ENCODE measurements around the gene TREX2. TPM values are rescaled to one million over a fixed set of nuclear protein-coding genes. Genes with fewer than 3 reads are reported as not detected.
"Not testable (repeated sequence)": the region's sequence is repeated elsewhere in the genome, so short reads cannot be mapped to it uniquely, and the experiment has no call there.

Gene TREX2
- total RNA-seq, 4 donors from 2014 or later, result 0.18 TPM; not detected in 3

- no peak overlapping the region for H3K27ac ChIP-seq
- intact Hi-C loops (cut with DNase I; ENCODE audit: low total_unique reads) (no loop called here), in situ Hi-C loops (cut with MboI; ENCODE audit: low sequenced_read_pairs in 4 of 4) (no loop called here)
- ATAC-seq, result no peak
- no peaks in the 10 kb centered on the region for H3K9me3 ChIP-seq
- H3K36me3 ChIP-seq, result no peaks in the 10 kb centered on the region
- H3K4me1 ChIP-seq, result no peaks in the 10 kb centered on the region
- no peak overlapping the region for H3K4me3 ChIP-seq
- DNase-seq, result no peak
- TF ChIP-seq POLR2A (IDR thresholded peaks at IDR 0.05), result no peak
- no peak for TF ChIP-seq CTCF (IDR thresholded peaks at IDR 0.05 in 4 of 5, conservative IDR thresholded peaks at IDR 0.05 in 1 of 5)
- no peaks in the 10 kb centered on the region for H3K27me3 ChIP-seq
Measured at GRCh38 chrX:153405426-153405825, 40.4 kb downstream of the TREX2 start.

GRCh38 chrX:153404333-153404732 is 41.5 kb downstream of the TREX2 start:
- in situ Hi-C loops (cut with MboI; ENCODE audit: low sequenced_read_pairs in 4 of 4); H3K36me3 ChIP-seq; H3K27ac ChIP-seq; ATAC-seq; H3K4me3 ChIP-seq; H3K9me3 ChIP-seq; DNase-seq; intact Hi-C loops (cut with DNase I; ENCODE audit: low total_unique reads); H3K27me3 ChIP-seq; H3K4me1 ChIP-seq: not testable (repeated sequence)

- ATAC-seq, result no peak
- intact Hi-C loops (cut with DNase I; ENCODE audit: low total_unique reads), result no loop called here
- DNase-seq, result no peak
- no peak within 1 kb of the TSS for H3K4me3 ChIP-seq
- no peaks in the 10 kb centered on the region for H3K36me3 ChIP-seq
- no peaks in the 10 kb centered on the region for H3K4me1 ChIP-seq
- no peaks in the 10 kb centered on the region for H3K9me3 ChIP-seq
- TF ChIP-seq CTCF (IDR thresholded peaks at IDR 0.05 in 4 of 5, conservative IDR thresholded peaks at IDR 0.05 in 1 of 5) (no peak), POLR2A (IDR thresholded peaks at IDR 0.05) (no peak)
- in situ Hi-C loops (cut with MboI; ENCODE audit: low sequenced_read_pairs in 4 of 4), result no loop called here
- H3K27me3 ChIP-seq, result no peaks in the 10 kb centered on the region
- H3K27ac ChIP-seq, result no peak within 1 kb of the TSS
Measured at GRCh38 chrX:153401133-153401764, 44.6 kb downstream of the TREX2 start, which contains the start of gene PNMA6E. Gene PNMA6E, minus strand, starts transcription at chrX:153401350. Its CDS starts 2,501 bp downstream, at chrX:153398849.

- ATAC-seq (no peak), DNase-seq (no peak)
- no peaks in the 10 kb centered on the region for H3K36me3 ChIP-seq
- no peaks in the 10 kb centered on the region for H3K27me3 ChIP-seq
- H3K4me3 ChIP-seq, result no peak overlapping the region
- H3K27ac ChIP-seq, result no peak overlapping the region
- intact Hi-C loops (cut with DNase I; ENCODE audit: low total_unique reads), result no loop called here
- no peaks in the 10 kb centered on the region for H3K4me1 ChIP-seq
- in situ Hi-C loops (cut with MboI; ENCODE audit: low sequenced_read_pairs in 4 of 4), result no loop called here
- no peaks in the 10 kb centered on the region for H3K9me3 ChIP-seq
- TF ChIP-seq CTCF (IDR thresholded peaks at IDR 0.05 in 4 of 5, conservative IDR thresholded peaks at IDR 0.05 in 1 of 5) (peak; percentile 9 to 50 (median 40)), POLR2A (IDR thresholded peaks at IDR 0.05) (no peak)
Measured at GRCh38 chrX:153400146-153401132, 45.4 kb downstream of the TREX2 start.

GRCh38 chrX:153398275-153398960 is 47.4 kb downstream of the TREX2 start:
- TF ChIP-seq POLR2A (IDR thresholded peaks at IDR 0.05) (no peak), CTCF (IDR thresholded peaks at IDR 0.05 in 4 of 5, conservative IDR thresholded peaks at IDR 0.05 in 1 of 5) (no peak)
- Histone ChIP-seq H3K27me3 (no peaks in the 10 kb centered on the region), H3K9me3 (no peaks in the 10 kb centered on the region), H3K4me1 (no peaks in the 10 kb centered on the region), H3K36me3 (no peaks in the 10 kb centered on the region), H3K27ac (no peak overlapping the region), H3K4me3 (no peak overlapping the region)
- intact Hi-C loops (cut with DNase I; ENCODE audit: low total_unique reads) (no loop called here), in situ Hi-C loops (cut with MboI; ENCODE audit: low sequenced_read_pairs in 4 of 4) (no loop called here)
- ATAC-seq (no peak), DNase-seq (no peak)
